ENCODE data around the gene LHFPL6. TPM values are rescaled to one million over a fixed set of nuclear protein-coding genes. Genes with fewer than 3 reads are reported as not detected.
A peak's percentile ranks its signal among the peaks of the same experiment; 100 is the strongest.

Gene LHFPL6
- total RNA-seq, 1 donor from 2014 or later: 37.7 TPM

- Mint-ChIP-seq H3K4me1 (peaks cover 73% of the 10 kb centered on the region), H3K4me3 (no peak overlapping the region), H3K9me3 (no peaks in the 10 kb centered on the region), H3K27me3 (ENCODE audit: low read depth) (no peaks in the 10 kb centered on the region), H3K36me3 (ENCODE audit: low read depth) (peaks cover 2% of the 10 kb centered on the region), H3K27ac (ENCODE audit: unreplicated experiment) (no peak overlapping the region)
- no peak for DNase-seq (ENCODE audit: low read depth, low spot score)
- TF ChIP-seq CTCF (conservative IDR thresholded peaks at IDR 0.05): no peak
Observed at GRCh38 chr13:39494006-39494405, 109.0 kb downstream of the LHFPL6 start.

GRCh38 chr13:39490136-39490535, 112.9 kb downstream of the LHFPL6 start:
- Mint-ChIP-seq H3K4me3 (no peak overlapping the region), H3K36me3 (ENCODE audit: low read depth) (peaks cover 2% of the 10 kb centered on the region), H3K27me3 (ENCODE audit: low read depth) (no peaks in the 10 kb centered on the region), H3K9me3 (no peaks in the 10 kb centered on the region), H3K4me1 (peaks cover 65% of the 10 kb centered on the region), H3K27ac (ENCODE audit: unreplicated experiment) (peak overlapping the region; percentile 90)
- no peak for TF ChIP-seq CTCF (conservative IDR thresholded peaks at IDR 0.05)
- no peak for DNase-seq (ENCODE audit: low read depth, low spot score)

- H3K9me3 Mint-ChIP-seq: no peaks in the 10 kb centered on the region
- DNase-seq (ENCODE audit: low read depth, low spot score): no peak
- no peak overlapping the region for H3K4me3 Mint-ChIP-seq
- H3K27me3 Mint-ChIP-seq (ENCODE audit: low read depth): no peaks in the 10 kb centered on the region
- no peak overlapping the region for H3K27ac Mint-ChIP-seq (ENCODE audit: unreplicated experiment)
- peaks cover 73% of the 10 kb centered on the region for H3K4me1 Mint-ChIP-seq
- H3K36me3 Mint-ChIP-seq (ENCODE audit: low read depth): no peaks in the 10 kb centered on the region
- TF ChIP-seq CTCF (conservative IDR thresholded peaks at IDR 0.05): no peak
Observed at GRCh38 chr13:39486758-39487157, 116.2 kb downstream of the LHFPL6 start.

GRCh38 chr13:39485314-39485700, 117.7 kb downstream of the LHFPL6 start:
- Mint-ChIP-seq H3K9me3 (no peaks in the 10 kb centered on the region), H3K4me3 (no peak overlapping the region), H3K27me3 (ENCODE audit: low read depth) (no peaks in the 10 kb centered on the region), H3K36me3 (ENCODE audit: low read depth) (no peaks in the 10 kb centered on the region), H3K4me1 (peaks cover 68% of the 10 kb centered on the region), H3K27ac (ENCODE audit: unreplicated experiment) (peak overlapping the region; percentile 2)
- DNase-seq (ENCODE audit: low read depth, low spot score): no peak
- TF ChIP-seq CTCF (conservative IDR thresholded peaks at IDR 0.05): no peak

DNA sequence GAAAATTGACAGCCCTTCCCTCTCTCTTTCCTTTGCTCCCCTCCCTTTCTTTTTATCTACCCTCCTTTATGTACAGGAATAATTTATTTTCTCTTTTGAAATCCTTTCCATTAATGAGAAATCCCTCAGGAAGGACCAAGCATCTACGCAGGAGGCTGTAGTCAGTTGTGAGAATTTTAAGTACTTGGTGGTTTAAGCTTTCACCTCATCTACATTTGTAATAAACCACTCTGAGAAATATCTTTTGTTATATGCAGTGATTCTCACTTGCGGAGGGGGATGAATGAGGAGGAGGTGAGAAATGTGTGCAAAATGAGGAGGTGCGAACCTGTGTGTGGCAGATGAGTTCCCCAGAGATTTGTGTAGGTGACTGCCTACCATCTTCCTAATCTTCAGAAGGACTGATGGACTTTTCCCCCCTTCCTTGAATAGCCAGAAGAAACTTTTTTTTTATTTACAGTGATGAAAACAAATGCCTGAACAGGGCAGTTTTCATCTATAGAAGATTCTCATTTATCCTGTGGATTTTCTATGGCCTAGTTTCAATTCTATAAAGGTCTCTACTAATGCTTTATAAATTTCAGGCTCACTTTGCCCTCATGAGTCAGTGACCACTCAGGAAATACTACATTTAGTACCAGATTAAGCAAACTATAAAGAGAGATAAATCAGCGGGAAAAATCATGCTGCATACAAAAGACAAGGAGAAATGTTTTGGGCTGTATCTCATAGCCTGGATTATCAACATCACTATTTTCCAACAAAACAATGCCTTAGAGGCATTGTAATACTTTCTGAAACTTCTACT, 118.3 kb downstream of the LHFPL6 start:
- no peak for TF ChIP-seq CTCF (conservative IDR thresholded peaks at IDR 0.05)
- Mint-ChIP-seq H3K4me1 (peaks cover 62% of the 10 kb centered on the region), H3K4me3 (no peak overlapping the region), H3K36me3 (ENCODE audit: low read depth) (no peaks in the 10 kb centered on the region), H3K27me3 (ENCODE audit: low read depth) (no peaks in the 10 kb centered on the region), H3K9me3 (no peaks in the 10 kb centered on the region), H3K27ac (ENCODE audit: unreplicated experiment) (peak overlapping the region; percentile 97)
- DNase-seq (ENCODE audit: low read depth, low spot score): no peak

Measured in neural crest cell (in vitro differentiated cells).